HFFc6 (cell line): ENCODE measurements around the gene INSYN2B. TPM values are rescaled to one million over a fixed set of nuclear protein-coding genes. Genes with fewer than 3 reads are reported as not detected.

Experiments
- DNase-seq: peaks from one replicate; pipeline ENCODE4 v3.0.0-alpha.2; 2018
- H3K27ac Mint-ChIP-seq: 2 replicates; pipeline ENCODE4 v1.8.0; 2020; ENCODE audit warnings: mild to moderate bottlenecking, mixed read lengths
- H3K27me3 Mint-ChIP-seq: 2 replicates; pipeline ENCODE4 v1.8.0; 2021; ENCODE audit warnings: mild to moderate bottlenecking, moderate library complexity, mixed read lengths; ENCODE audit not compliant: insufficient read depth
- H3K36me3 Mint-ChIP-seq: 2 replicates; pipeline ENCODE4 v1.8.0; 2021; ENCODE audit warnings: low read depth, mixed read lengths
- H3K4me1 Mint-ChIP-seq: 2 replicates; pipeline ENCODE4 v1.8.0; 2020; ENCODE audit warnings: low read depth, mixed read lengths
- H3K4me3 Mint-ChIP-seq: 2 replicates; pipeline ENCODE4 v1.8.0; 2020; ENCODE audit warnings: mild to moderate bottlenecking, moderate library complexity, mixed read lengths
- H3K9me3 Mint-ChIP-seq: 2 replicates; pipeline ENCODE4 v1.8.0; 2020; ENCODE audit warnings: mild to moderate bottlenecking, mixed read lengths
- total RNA-seq, 6 experiments: library from RNA; stranded (reverse); fragmentation: NEBNext Ultra II Directional; extraction: Animal tissue kit (Norgen Biotek cat#: 25700); gene quantifications; 2 replicates in 1 of 6; 3 replicates in 5 of 6; pipeline ENCODE4 v1.2.3, GENCODE V29; 2021
- TF ChIP-seq, protein P1 (sequence below): fragments of 200-600 bp; sonication (generic); IDR thresholded peaks from 2 replicates; pipeline ENCODE4 v1.5.0; 2021; ENCODE audit warnings: antibody characterized with exemption, mild to moderate bottlenecking

Gene INSYN2B
- total RNA-seq, 6 experiments from 2014 or later = 13.7 to 17.4 (median 16.0) TPM

DNA sequence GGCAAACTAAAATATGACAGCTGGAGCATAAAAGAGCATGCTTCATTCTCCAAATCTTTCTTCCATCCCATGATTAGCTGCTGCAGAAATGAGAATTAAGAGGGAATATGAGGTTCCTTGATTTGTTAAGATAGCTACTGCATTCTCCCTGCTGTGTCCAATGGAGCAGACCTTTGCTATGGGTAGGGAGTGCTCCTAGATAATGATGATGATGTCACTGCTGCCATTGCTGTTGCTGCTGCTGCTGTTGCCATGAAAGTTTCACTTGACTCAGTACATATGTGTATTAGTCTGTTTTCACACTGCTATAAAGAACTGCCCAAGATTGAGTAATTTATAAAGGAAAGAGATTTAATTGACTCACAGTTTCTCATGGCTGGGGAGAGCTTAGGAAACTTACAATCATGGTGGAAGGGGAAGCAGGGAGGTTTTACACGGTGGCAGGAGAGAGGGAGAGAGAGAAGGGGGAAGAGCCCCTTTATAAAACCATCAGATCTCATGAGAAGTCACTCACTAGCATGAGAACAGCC, 128.9 kb downstream of the INSYN2B start:
- peaks cover 3% of the 10 kb centered on the region; the same call in 1 of the 2 replicates for H3K27me3 Mint-ChIP-seq
- peaks cover 44% of the 10 kb centered on the region for H3K36me3 Mint-ChIP-seq
- H3K4me1 Mint-ChIP-seq = peaks cover 11% of the 10 kb centered on the region
- H3K27ac Mint-ChIP-seq = no peak overlapping the region
- DNase-seq = no peak
- no peak overlapping the region for H3K4me3 Mint-ChIP-seq
- peaks cover 29% of the 10 kb centered on the region for H3K9me3 Mint-ChIP-seq
- TF ChIP-seq, protein P1, sequence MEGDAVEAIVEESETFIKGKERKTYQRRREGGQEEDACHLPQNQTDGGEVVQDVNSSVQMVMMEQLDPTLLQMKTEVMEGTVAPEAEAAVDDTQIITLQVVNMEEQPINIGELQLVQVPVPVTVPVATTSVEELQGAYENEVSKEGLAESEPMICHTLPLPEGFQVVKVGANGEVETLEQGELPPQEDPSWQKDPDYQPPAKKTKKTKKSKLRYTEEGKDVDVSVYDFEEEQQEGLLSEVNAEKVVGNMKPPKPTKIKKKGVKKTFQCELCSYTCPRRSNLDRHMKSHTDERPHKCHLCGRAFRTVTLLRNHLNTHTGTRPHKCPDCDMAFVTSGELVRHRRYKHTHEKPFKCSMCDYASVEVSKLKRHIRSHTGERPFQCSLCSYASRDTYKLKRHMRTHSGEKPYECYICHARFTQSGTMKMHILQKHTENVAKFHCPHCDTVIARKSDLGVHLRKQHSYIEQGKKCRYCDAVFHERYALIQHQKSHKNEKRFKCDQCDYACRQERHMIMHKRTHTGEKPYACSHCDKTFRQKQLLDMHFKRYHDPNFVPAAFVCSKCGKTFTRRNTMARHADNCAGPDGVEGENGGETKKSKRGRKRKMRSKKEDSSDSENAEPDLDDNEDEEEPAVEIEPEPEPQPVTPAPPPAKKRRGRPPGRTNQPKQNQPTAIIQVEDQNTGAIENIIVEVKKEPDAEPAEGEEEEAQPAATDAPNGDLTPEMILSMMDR = no peak

DNA sequence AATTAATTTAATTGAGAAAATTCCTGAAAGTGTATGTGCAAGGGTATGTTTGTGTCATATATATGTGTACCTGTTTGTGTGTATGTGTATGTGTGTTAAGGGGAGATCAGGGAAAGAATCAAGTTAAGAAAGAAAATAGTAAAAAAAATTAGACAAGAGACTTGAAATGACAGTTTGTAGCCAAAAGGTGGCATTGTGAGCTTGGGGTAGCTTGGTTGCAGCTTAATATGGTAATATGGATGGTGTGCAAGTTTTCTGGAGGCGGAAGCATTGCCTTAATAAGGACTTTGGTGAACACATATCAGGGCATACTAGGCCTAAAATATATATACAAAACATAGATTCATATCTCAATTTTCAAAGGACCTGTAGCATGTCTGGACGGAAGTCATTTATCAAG, 129.9 kb downstream of the INSYN2B start:
- Mint-ChIP-seq H3K36me3 (peaks cover 38% of the 10 kb centered on the region), H3K4me3 (no peak overlapping the region), H3K4me1 (peaks cover 1% of the 10 kb centered on the region; the same call in 1 of the 2 replicates), H3K27ac (no peak overlapping the region), H3K27me3 (peaks cover 3% of the 10 kb centered on the region; the same call in 1 of the 2 replicates), H3K9me3 (peaks cover 29% of the 10 kb centered on the region)
- DNase-seq = no peak
- TF ChIP-seq, protein P1 = peak; percentile 45

DNA sequence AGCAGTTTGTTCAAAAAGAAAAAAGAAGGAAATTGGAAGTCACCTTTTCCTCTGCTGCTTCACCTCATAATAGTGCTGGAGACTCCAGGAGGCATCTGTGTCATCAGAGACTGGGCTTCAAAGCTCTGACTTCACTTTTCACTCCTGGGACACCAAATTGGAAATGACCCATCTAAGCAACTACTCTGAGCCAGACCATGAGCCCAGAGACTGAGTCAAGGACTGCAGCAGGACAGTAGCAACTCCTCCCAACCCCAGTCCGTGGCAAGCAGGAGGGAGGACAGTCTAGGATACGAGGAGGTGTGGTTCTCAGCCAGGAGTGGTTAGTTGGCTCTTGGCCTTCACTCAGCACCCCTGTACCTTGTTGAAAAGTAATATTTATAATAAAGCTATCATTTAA, 131.5 kb downstream of the INSYN2B start:
- peaks cover 36% of the 10 kb centered on the region for H3K36me3 Mint-ChIP-seq
- no peaks in the 10 kb centered on the region for H3K4me1 Mint-ChIP-seq
- no peak overlapping the region for H3K4me3 Mint-ChIP-seq
- no peak for DNase-seq
- peaks cover 3% of the 10 kb centered on the region; the same call in 1 of the 2 replicates for H3K27me3 Mint-ChIP-seq
- H3K27ac Mint-ChIP-seq = no peak overlapping the region
- H3K9me3 Mint-ChIP-seq = peaks cover 29% of the 10 kb centered on the region
- TF ChIP-seq, protein P1 = no peak

DNA sequence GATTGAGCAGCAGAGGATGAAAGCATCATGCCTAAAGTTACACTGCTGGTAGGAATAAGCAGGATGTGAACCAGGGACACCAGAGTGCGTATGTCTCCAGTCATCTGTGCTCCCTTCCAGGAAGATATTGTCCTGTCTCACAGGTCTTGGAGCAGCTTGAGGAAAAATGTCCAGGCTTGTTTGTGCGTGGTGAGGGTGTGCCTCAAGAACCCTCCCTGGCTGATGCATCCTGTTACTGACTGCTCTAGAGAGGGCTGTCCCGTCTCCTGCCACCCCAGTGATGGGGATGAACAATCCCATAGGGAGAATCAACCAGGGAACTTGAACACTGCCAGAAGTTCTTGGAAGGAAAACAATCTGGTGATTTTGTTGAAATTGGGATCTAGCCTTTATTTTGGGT, 132.0 kb downstream of the INSYN2B start:
- Mint-ChIP-seq H3K9me3 (peaks cover 29% of the 10 kb centered on the region), H3K4me1 (no peaks in the 10 kb centered on the region), H3K36me3 (peaks cover 36% of the 10 kb centered on the region)

DNA sequence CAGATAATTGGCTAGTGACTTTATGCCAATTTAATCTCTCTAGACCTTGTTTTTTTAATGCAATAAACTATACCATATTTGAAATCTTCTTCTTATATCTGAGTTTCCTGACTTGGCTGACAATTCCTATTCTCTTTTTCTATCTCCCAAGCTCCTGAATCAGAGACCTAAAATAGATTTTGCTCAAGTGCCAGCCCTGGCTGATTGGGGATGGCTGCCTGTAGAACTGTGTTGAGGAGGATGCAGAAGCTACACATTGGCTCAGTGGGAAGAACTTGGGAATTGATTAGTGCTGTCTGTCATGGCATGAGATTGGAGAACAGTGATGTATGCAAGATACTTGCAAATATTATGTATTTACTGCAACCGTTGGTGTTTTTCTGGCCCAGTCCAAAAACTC, 132.8 kb downstream of the INSYN2B start:
- TF ChIP-seq, protein P1 = no peak
- Mint-ChIP-seq H3K27me3 (peaks cover 3% of the 10 kb centered on the region; the same call in 1 of the 2 replicates), H3K27ac (no peak overlapping the region), H3K4me3 (no peak overlapping the region), H3K4me1 (no peaks in the 10 kb centered on the region), H3K9me3 (peaks cover 23% of the 10 kb centered on the region), H3K36me3 (peaks cover 31% of the 10 kb centered on the region)
- DNase-seq = no peak

More for the DNA sequence above, 132.0 kb downstream of the INSYN2B start:
- Mint-ChIP-seq H3K4me3 (no peak overlapping the region), H3K27me3 (peaks cover 3% of the 10 kb centered on the region; the same call in 1 of the 2 replicates), H3K27ac (no peak overlapping the region)
- no peak for DNase-seq
- TF ChIP-seq, protein P1 = no peak
